Thyroid gland (tissue), 4 donors: Measurements from ENCODE around the gene NLRC4.

Source experiments
- POLR2A ChIP-seq, 2 donors: fragments of 450-650 bp; IDR thresholded peaks; one replicate each; pipeline ENCODE4 v1.6.1; 2017; ENCODE audit warnings: antibody characterized with exemption in 2 of 2, mild to moderate bottlenecking in 2 of 2, moderate library complexity in 1 of 2
- TF ChIP-seq, protein P1 (sequence below), 6 experiments: fragments of 200-600 bp in 3 of 6; fragments of 450-650 bp in 3 of 6; sonication (generic) in 3 of 6; IDR thresholded peaks; one replicate each; pipeline ENCODE4 v1.5.1; 2016 to 2019; ENCODE audit warnings: antibody characterized with exemption in 6 of 6, mild to moderate bottlenecking in 2 of 6, inconsistent platforms in 1 of 6, moderate library complexity in 1 of 6

DNA sequence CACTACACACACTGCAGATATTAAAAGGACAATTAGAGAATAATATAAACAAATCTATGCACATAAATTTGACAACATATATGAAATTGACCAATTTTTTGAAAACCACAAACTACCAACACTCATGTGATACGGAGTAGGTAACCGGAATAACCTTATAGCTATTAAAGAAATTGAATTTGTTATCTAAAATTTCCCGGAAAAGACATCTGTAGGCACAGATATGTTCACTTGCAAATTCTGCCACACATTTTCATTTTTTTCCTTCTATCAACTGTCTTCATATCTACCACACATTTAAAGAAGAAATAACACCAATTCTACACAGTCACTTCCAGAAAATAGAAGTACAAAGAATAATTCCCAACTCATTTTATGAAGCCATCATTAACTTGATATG, 22.4 kb downstream of the NLRC4 start:
- TF ChIP-seq, protein P1, sequence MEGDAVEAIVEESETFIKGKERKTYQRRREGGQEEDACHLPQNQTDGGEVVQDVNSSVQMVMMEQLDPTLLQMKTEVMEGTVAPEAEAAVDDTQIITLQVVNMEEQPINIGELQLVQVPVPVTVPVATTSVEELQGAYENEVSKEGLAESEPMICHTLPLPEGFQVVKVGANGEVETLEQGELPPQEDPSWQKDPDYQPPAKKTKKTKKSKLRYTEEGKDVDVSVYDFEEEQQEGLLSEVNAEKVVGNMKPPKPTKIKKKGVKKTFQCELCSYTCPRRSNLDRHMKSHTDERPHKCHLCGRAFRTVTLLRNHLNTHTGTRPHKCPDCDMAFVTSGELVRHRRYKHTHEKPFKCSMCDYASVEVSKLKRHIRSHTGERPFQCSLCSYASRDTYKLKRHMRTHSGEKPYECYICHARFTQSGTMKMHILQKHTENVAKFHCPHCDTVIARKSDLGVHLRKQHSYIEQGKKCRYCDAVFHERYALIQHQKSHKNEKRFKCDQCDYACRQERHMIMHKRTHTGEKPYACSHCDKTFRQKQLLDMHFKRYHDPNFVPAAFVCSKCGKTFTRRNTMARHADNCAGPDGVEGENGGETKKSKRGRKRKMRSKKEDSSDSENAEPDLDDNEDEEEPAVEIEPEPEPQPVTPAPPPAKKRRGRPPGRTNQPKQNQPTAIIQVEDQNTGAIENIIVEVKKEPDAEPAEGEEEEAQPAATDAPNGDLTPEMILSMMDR (IDR thresholded peaks at IDR 0.05) = no peak
- TF ChIP-seq POLR2A (IDR thresholded peaks at IDR 0.05) = no peak
